Activated naive CD8-positive, alpha-beta T cell treated with anti-CD3 and anti-CD28 coated beads, Interleukin-2, amount 10 ng/mL, durations not matched to agents 7 days and 5 days (primary cell): ENCODE results near the gene VAV1. TPM values are rescaled to one million over a fixed set of nuclear protein-coding genes. Genes with fewer than 3 reads are reported as not detected.

Experiments used
- ATAC-seq: fragments of 150-1000 bp; cut with Tn5 transposase; one replicate; pipeline ENCODE4 v1.10.0; 2021; ENCODE audit warnings: low read depth, moderate library complexity
- POLR2A ChIA-PET: fragments of 350-600 bp; sonication (Branson Sonifier 250); formaldehyde crosslinking; loops from one replicate; lab custom pipeline; 2021; ENCODE audit warnings: antibody characterized with exemption; lab: Charles Lee
- DNase-seq: peaks from one replicate; pipeline ENCODE4 v3.0.0; 2021
- H3K27ac Mint-ChIP-seq: one replicate; pipeline ENCODE4 v1.8.0; 2022; ENCODE audit warnings: mild to moderate bottlenecking, mixed read lengths
- H3K27me3 Mint-ChIP-seq: one replicate; pipeline ENCODE4 v1.8.0; 2022; ENCODE audit warnings: mild to moderate bottlenecking, moderate library complexity, mixed read lengths
- H3K36me3 Mint-ChIP-seq: one replicate; pipeline ENCODE4 v1.8.0; 2021; ENCODE audit warnings: mild to moderate bottlenecking, mixed read lengths
- H3K4me1 Mint-ChIP-seq: one replicate; pipeline ENCODE4 v1.8.0; 2021; ENCODE audit warnings: mixed read lengths
- H3K4me3 Mint-ChIP-seq: one replicate; pipeline ENCODE4 v1.8.0; 2022; ENCODE audit warnings: mild to moderate bottlenecking, moderate library complexity, mixed read lengths
- H3K9me3 Mint-ChIP-seq: one replicate; pipeline ENCODE4 v1.8.0; 2021; ENCODE audit warnings: mixed read lengths
- microRNA-seq: library from miRNA; unstranded; fragments of <30 nt; microRNA quantifications from one replicate; pipeline ENCODE4 v1.2.0, GENCODE V29; 2022
- total RNA-seq, 2 experiments: library from RNA; stranded (reverse); gene quantifications; one replicate each; pipeline ENCODE4 v1.2.3, GENCODE V29; 2021

VAV1 gene
- total RNA-seq, 2 experiments from 2014 or later = 108 to 113 TPM

DNA sequence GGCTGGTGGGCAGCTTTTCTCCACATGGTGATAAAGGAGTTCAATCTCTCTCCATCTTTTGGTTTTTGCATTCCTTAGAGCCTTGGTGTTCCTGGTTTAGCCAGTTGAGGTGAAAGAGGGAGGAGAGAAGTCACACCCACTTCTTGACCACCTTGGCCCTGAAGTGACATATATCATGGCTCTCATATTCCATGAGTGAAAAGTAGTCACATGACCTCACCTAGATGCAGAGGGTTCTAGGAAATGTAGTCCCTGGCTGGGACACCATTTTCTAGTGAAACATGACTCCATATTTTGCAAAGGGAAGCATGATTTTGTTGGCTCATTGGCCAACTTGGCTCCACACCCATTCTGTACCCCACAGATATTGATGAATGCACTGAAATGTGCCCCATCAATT lies 130.9 kb downstream of the VAV1 start:
- Mint-ChIP-seq H3K27me3 (no peaks in the 10 kb centered on the region), H3K27ac (no peak overlapping the region), H3K4me1 (no peaks in the 10 kb centered on the region), H3K9me3 (peaks cover 31% of the 10 kb centered on the region), H3K36me3 (peaks cover 7% of the 10 kb centered on the region), H3K4me3 (no peak overlapping the region)
- DNase-seq = no peak
- POLR2A ChIA-PET = no interaction called here
- ATAC-seq = no peak

DNA sequence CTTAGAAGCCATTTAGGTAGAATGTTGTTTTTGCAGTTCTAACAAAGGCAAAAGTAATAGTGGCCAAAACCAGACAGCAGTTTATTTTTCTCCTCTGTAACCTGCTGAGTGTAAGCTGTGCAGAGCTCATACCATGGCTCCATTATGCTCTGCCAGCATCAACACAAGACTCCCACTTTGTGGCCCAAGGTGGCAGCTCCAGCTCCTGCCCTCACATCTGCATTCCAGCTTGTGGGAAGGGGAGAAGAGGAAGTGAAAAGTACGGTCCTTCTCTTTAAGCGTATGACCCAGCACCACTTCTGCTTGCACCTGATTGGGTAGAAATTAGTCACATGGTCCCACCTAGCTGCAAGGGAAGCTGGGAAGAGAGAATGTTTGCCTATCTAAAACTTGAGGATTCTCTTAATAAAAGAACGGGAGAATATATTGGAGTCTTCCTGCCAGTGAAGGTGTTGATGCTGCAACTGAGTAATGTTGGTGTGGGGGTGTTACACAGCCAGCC lies 134.1 kb downstream of the VAV1 start:
- Mint-ChIP-seq H3K9me3 (peaks cover 23% of the 10 kb centered on the region), H3K4me1 (peaks cover 1% of the 10 kb centered on the region), H3K27ac (no peak overlapping the region), H3K4me3 (no peak overlapping the region), H3K36me3 (peaks cover 4% of the 10 kb centered on the region), H3K27me3 (no peaks in the 10 kb centered on the region)
- POLR2A ChIA-PET = no interaction called here
- DNase-seq (no peak), ATAC-seq (no peak)

Small RNAs within 50 kb of the gene (microRNA-seq; reads per million reads assigned to microRNA genes)
- not detected for gene MIR6791

Other genes starting within 250 kb of the VAV1 start
- gene TNFSF9, start 241.7 kb upstream of the VAV1 start, total RNA-seq = 1 to 10 TPM; 2.6 to 3.7 TPM
- gene CD70, start 181.6 kb upstream of the VAV1 start, total RNA-seq = 1 to 10 TPM; 6.9 to 7.7 TPM
- 10 to 100 TPM; 30.7 to 33.4 TPM for gene TNFSF14, start 102.5 kb upstream of the VAV1 start, total RNA-seq
- 1 to 10 TPM; 2.0 to 2.1 TPM for gene C3, start 52.1 kb upstream of the VAV1 start, total RNA-seq
- 10 to 100 TPM; 82.8 to 91.7 TPM for gene GPR108, start 35.1 kb upstream of the VAV1 start, total RNA-seq
- gene TRIP10, start 33.0 kb upstream of the VAV1 start, total RNA-seq = 10 to 100 TPM; 10.1 to 10.7 TPM
- 10 to 100 TPM; 35.5 to 35.7 TPM for gene SH2D3A, start 5.3 kb upstream of the VAV1 start, total RNA-seq
- gene ADGRE1, start 114.9 kb downstream of the VAV1 start, total RNA-seq = 1 to 10 TPM in 1 of 2 experiments, under 1 TPM in 1; 0.83 to 1.0 TPM
- gene MBD3L2B, start 248.7 kb downstream of the VAV1 start, total RNA-seq = not detected